Measurements from ENCODE around the gene PLXDC1. TPM values are rescaled to one million over a fixed set of nuclear protein-coding genes. Genes with fewer than 3 reads are reported as not detected.
A peak's percentile ranks its signal among the peaks of the same experiment; 100 is the strongest.

Gene PLXDC1
- total RNA-seq, 4 donors from 2014 or later, result 3.3 to 45.1 (median 21.5) TPM

DNA sequence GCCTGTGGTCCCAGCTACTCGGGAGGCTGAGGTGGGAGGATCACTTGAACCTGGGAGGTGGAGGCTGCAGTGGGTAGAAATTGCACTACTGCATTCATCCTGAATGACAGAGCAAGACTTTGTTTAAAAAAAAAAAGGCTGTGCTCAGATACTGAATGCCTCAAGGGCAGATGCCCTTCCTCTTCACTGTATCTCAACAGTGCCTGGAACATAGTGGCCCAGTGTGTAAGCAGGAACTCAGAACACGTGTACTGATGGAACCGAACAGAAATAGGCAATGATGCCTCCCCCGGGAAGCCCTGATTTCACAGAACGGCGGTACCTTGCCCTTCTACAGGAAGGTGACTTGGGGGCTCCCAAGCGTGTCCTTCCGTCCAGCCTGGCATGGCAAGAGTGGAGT, 46.8 kb downstream of the PLXDC1 start:
- DNase-seq, result no peak
- TF ChIP-seq, protein P1, sequence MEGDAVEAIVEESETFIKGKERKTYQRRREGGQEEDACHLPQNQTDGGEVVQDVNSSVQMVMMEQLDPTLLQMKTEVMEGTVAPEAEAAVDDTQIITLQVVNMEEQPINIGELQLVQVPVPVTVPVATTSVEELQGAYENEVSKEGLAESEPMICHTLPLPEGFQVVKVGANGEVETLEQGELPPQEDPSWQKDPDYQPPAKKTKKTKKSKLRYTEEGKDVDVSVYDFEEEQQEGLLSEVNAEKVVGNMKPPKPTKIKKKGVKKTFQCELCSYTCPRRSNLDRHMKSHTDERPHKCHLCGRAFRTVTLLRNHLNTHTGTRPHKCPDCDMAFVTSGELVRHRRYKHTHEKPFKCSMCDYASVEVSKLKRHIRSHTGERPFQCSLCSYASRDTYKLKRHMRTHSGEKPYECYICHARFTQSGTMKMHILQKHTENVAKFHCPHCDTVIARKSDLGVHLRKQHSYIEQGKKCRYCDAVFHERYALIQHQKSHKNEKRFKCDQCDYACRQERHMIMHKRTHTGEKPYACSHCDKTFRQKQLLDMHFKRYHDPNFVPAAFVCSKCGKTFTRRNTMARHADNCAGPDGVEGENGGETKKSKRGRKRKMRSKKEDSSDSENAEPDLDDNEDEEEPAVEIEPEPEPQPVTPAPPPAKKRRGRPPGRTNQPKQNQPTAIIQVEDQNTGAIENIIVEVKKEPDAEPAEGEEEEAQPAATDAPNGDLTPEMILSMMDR (IDR thresholded peaks at IDR 0.05), result no peak
- TF ChIP-seq POLR2A (IDR thresholded peaks at IDR 0.05), result no peak
- Histone ChIP-seq H3K27me3 (no peaks in the 10 kb centered on the region), H3K4me3 (no peak overlapping the region), H3K9me3 (no peaks in the 10 kb centered on the region), H3K4me1 (peaks cover 0 to 5% of the 10 kb centered on the region in 2 donors), H3K36me3 (no peaks in the 10 kb centered on the region), H3K27ac (no peak overlapping the region)
- intact Hi-C loops (cut with DNase I; ENCODE audit: low total_unique reads), result no loop called here

DNA sequence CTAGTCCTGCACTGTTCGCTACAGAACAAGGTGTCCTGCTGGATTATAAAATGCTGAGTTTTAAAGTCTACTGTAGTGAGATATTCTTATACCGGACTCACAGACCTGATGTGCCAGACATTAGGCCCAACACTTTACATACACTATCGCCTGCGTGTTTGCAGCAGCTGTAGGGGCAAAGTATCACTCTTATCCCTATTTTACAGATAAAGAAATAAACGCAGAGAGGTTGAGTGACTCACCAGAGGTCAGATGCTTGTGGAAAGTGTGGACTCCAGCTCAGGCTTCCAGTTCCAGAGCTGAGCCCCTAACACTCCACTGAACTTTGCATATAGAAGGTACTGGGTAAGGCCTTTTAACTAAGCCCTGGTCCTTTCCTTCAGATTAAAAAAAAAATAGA, 47.4 kb downstream of the PLXDC1 start:
- no peaks in the 10 kb centered on the region for H3K9me3 ChIP-seq
- peaks cover 0 to 9% of the 10 kb centered on the region in 2 donors for H3K4me1 ChIP-seq
- H3K27me3 ChIP-seq, result no peaks in the 10 kb centered on the region
- peak overlapping the region; percentile 10 to 31 for H3K27ac ChIP-seq
- no peak for TF ChIP-seq POLR2A (IDR thresholded peaks at IDR 0.05)
- TF ChIP-seq, protein P1 (IDR thresholded peaks at IDR 0.05), result no peak
- no peak overlapping the region for H3K4me3 ChIP-seq
- DNase-seq, result no peak
- H3K36me3 ChIP-seq, result no peaks in the 10 kb centered on the region
- intact Hi-C loops (cut with DNase I; ENCODE audit: low total_unique reads), result no loop called here

DNA sequence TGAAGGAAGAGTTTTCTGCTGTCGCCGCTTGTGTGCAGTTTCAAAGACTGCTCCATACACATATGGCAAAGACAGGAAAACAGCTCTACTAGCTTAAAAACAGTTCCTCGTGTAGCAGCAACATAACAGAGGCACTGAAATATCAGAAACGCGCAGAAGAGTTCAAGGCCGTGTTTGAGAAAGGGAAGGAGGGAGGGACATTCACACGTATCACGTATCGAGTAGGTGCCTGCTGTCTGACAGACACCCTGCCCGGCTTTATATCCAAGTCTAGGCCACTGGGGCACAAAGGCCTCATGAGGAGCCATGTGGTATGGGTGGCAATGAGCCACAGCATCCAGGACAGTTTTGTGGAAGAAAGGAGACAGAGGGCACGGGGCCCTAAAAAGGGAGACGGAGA, 50.3 kb downstream of the PLXDC1 start:
- no peaks in the 10 kb centered on the region for H3K27me3 ChIP-seq
- H3K9me3 ChIP-seq, result no peaks in the 10 kb centered on the region
- no peak overlapping the region for H3K4me3 ChIP-seq
- H3K4me1 ChIP-seq, result peaks cover 0 to 9% of the 10 kb centered on the region in 2 donors
- intact Hi-C loops (cut with DNase I; ENCODE audit: low total_unique reads), result no loop called here
- H3K36me3 ChIP-seq, result no peaks in the 10 kb centered on the region
- peak overlapping the region in 1 of 2 donors; percentile 75 for H3K27ac ChIP-seq
- no peak for DNase-seq
- TF ChIP-seq POLR2A (IDR thresholded peaks at IDR 0.05), result no peak
- TF ChIP-seq, protein P1 (IDR thresholded peaks at IDR 0.05), result no peak

DNA sequence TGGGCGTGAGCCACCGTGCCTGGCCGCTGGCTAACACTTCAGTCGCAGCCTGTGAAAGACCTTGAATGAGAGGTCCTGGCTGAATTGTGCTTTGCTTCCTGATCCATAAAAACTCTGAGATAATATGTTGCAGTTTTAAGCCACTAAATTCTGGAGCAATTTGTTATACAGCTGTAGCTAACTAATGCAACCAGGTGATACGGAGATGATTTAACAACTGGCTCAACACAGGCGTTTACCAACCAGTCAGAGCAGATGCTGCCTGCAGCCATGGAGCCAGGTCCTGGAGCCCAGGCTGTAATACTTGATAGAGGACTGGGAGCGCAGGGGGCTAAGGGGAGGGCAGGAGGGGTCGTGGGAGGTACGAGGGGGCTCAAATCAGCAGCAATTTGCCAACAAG, 50.9 kb downstream of the PLXDC1 start:
- Histone ChIP-seq H3K4me3 (no peak overlapping the region), H3K27me3 (no peaks in the 10 kb centered on the region), H3K4me1 (peaks cover 0 to 14% of the 10 kb centered on the region in 2 donors), H3K36me3 (no peaks in the 10 kb centered on the region), H3K27ac (peak overlapping the region; percentile 60 to 75), H3K9me3 (no peaks in the 10 kb centered on the region)
- intact Hi-C loops (cut with DNase I; ENCODE audit: low total_unique reads), result no loop called here
- TF ChIP-seq, protein P1 (IDR thresholded peaks at IDR 0.05), result no peak
- TF ChIP-seq POLR2A (IDR thresholded peaks at IDR 0.05), result no peak
- no peak for DNase-seq

DNA sequence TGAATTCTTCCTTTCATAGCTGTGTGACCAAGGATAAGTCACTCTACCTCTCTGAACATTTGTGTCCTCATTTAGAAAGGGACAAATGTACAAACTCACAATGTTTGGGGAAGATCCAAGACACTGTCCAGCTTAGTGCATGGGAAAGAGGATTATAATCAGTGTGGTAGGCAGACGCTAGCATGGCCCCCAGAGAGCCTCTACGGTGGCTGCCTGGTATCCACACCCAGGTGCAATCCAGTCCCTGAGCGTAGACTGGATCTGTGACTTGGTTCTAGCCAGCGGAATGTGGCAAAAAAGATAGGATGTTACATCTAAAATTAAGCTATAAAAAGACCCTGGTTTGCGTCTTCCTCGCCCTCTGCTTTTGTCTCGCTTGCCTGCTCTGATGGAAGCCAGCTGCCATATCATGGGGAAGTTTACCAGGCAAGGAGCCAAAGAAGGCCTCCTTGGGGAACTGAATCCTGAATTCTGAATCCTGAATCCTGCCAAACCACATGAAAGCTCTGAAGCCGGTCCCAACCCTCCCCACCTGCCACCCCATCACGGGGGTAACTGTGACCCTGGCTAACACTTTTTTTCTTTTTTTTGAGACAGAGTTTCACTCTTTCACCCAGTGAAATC, 51.7 kb downstream of the PLXDC1 start:
- H3K9me3 ChIP-seq, result no peaks in the 10 kb centered on the region
- peaks cover 0 to 15% of the 10 kb centered on the region in 2 donors for H3K4me1 ChIP-seq
- intact Hi-C loops (cut with DNase I; ENCODE audit: low total_unique reads), result no loop called here
- H3K27ac ChIP-seq, result peak overlapping the region; percentile 60 to 75
- H3K4me3 ChIP-seq, result no peak overlapping the region
- DNase-seq, result peak; percentile 80 to 82
- H3K36me3 ChIP-seq, result no peaks in the 10 kb centered on the region
- TF ChIP-seq POLR2A (IDR thresholded peaks at IDR 0.05), result no peak
- TF ChIP-seq, protein P1 (IDR thresholded peaks at IDR 0.05), result no peak
- H3K27me3 ChIP-seq, result no peaks in the 10 kb centered on the region

Measured in uterus (tissue), 4 donors.